ENCODE data around the gene COL16A1.

DNA sequence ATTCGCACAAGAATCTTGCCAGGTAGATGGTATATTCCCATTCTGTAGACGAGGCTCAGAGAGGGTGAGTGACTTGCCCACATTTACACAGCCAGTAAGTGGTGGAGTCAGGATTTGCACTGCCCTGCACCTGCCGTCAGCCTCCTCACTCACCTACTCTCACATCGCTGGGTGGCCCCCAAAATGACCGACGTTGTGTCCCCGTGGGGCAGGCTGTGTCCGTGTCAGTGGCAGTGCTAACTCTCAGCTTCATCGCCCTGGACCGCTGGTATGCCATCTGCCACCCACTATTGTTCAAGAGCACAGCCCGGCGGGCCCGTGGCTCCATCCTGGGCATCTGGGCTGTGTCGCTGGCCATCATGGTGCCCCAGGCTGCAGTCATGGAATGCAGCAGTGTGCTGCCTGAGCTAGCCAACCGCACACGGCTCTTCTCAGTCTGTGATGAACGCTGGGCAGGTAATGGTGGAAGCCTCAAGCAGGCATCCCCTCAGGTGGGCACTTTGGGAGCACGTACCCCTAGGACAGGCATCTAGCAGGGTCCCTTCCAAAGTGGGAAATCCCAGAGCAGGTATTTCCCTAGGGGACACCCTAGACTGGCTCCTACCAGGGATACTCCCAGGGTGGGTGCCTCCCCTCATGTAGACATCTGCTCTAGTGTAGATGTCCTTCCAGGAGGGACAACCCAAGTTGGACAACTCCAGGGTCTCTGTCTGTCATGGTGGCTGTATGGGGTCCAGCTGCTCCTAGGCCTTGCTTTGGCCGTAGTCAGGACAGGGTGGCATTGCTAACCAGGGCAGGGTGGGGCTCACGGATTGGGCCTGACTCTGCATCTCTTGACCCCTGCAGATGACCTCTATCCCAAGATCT lies 83.0 kb downstream of the COL16A1 start:
- TF ChIP-seq, protein P1, sequence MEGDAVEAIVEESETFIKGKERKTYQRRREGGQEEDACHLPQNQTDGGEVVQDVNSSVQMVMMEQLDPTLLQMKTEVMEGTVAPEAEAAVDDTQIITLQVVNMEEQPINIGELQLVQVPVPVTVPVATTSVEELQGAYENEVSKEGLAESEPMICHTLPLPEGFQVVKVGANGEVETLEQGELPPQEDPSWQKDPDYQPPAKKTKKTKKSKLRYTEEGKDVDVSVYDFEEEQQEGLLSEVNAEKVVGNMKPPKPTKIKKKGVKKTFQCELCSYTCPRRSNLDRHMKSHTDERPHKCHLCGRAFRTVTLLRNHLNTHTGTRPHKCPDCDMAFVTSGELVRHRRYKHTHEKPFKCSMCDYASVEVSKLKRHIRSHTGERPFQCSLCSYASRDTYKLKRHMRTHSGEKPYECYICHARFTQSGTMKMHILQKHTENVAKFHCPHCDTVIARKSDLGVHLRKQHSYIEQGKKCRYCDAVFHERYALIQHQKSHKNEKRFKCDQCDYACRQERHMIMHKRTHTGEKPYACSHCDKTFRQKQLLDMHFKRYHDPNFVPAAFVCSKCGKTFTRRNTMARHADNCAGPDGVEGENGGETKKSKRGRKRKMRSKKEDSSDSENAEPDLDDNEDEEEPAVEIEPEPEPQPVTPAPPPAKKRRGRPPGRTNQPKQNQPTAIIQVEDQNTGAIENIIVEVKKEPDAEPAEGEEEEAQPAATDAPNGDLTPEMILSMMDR (IDR thresholded peaks at IDR 0.05; ENCODE audit: low read length) = no peak
- no peak for TF ChIP-seq EZH2phosphoT487 (IDR thresholded peaks at IDR 0.05; ENCODE audit: low read length)
- TF ChIP-seq EZH2 (optimal IDR thresholded peaks at IDR 0.05; ENCODE audit: low read depth, low read length) = no peak

All from MM.1S (cell line).